DOHH2 (cell line): ENCODE data around the gene CXCR5.

Source experiments
- H3F3A ChIP-seq: fragments of 200-600 bp; sonication (generic), shearing (Covaris generic); 2 replicates; pipeline ENCODE4 v1.6.0; 2016; ENCODE audit warnings: antibody characterized with exemption, mild to moderate bottlenecking; ENCODE audit not compliant: control insufficient read depth, insufficient read depth
- H3K27ac ChIP-seq: fragments of 200-600 bp; sonication (generic); 2 replicates; pipeline ENCODE4 v1.5.1; 2014; ENCODE audit warnings: low read depth, mild to moderate bottlenecking, low read length, moderate library complexity
- H3K27me3 ChIP-seq: fragments of 200-600 bp; sonication (generic); 2 replicates; pipeline ENCODE4 v1.6.1; 2014; ENCODE audit warnings: mild to moderate bottlenecking, low read length, mixed read lengths; ENCODE audit not compliant: control insufficient read depth
- H3K36me3 ChIP-seq: fragments of 200-600 bp; sonication (generic); 2 replicates; pipeline ENCODE4 v1.6.1; 2014; ENCODE audit warnings: mild to moderate bottlenecking, low read length, moderate library complexity, mixed read lengths; ENCODE audit not compliant: control insufficient read depth
- H3K4me1 ChIP-seq: fragments of 200-600 bp; sonication (generic); 2 replicates; pipeline ENCODE4 v1.6.1; 2014; ENCODE audit warnings: mild to moderate bottlenecking, low read length, mixed read lengths; ENCODE audit not compliant: control insufficient read depth
- H3K4me2 ChIP-seq: fragments of 200-600 bp; sonication (generic); 2 replicates; pipeline ENCODE4 v1.6.0; 2014; ENCODE audit warnings: mild to moderate bottlenecking, low read length, moderate library complexity
- H3K4me3 ChIP-seq: fragments of 200-600 bp; sonication (generic); 2 replicates; pipeline ENCODE4 v1.5.1; 2014; ENCODE audit warnings: mild to moderate bottlenecking, low read length, mixed read lengths
- H3K79me2 ChIP-seq: fragments of 200-600 bp; sonication (generic); 2 replicates; pipeline ENCODE4 v1.6.1; 2014; ENCODE audit warnings: mild to moderate bottlenecking, low read length, mixed read lengths; ENCODE audit not compliant: control insufficient read depth
- H3K9me2 ChIP-seq: fragments of 200-600 bp; sonication (generic); replicated peaks from 2 replicates; pipeline ENCODE4 v1.6.1; 2014; ENCODE audit warnings: mild to moderate bottlenecking, low read length, mixed read lengths; ENCODE audit not compliant: control insufficient read depth
- H3K9me3 ChIP-seq: fragments of 200-600 bp; sonication (generic); 2 replicates; pipeline ENCODE4 v1.6.1; 2014; ENCODE audit warnings: antibody characterized with exemption, low read length, mixed read lengths; ENCODE audit not compliant: control insufficient read depth, insufficient read depth
- H4K20me1 ChIP-seq: fragments of 200-600 bp; sonication (generic); 2 replicates; pipeline ENCODE4 v1.6.0; 2014; ENCODE audit warnings: low read depth, mild to moderate bottlenecking, antibody characterized with exemption, low read length, moderate library complexity; ENCODE audit not compliant: control insufficient read depth, insufficient read depth
- CTCF ChIP-seq: fragments of 200-600 bp; sonication (generic); IDR thresholded peaks from one replicate; pipeline ENCODE4 v1.5.1; 2014; ENCODE audit warnings: antibody characterized with exemption, mild to moderate bottlenecking, low read depth, low read length; ENCODE audit not compliant: poor library complexity, severe bottlenecking
- EZH2phosphoT487 ChIP-seq: fragments of 200-600 bp; sonication (generic); IDR thresholded peaks from 2 replicates; pipeline ENCODE4 v1.6.1; 2017; ENCODE audit warnings: borderline replicate concordance, mild to moderate bottlenecking, antibody characterized with exemption, low read length, moderate library complexity, mixed read lengths

The CXCR5 gene

DNA sequence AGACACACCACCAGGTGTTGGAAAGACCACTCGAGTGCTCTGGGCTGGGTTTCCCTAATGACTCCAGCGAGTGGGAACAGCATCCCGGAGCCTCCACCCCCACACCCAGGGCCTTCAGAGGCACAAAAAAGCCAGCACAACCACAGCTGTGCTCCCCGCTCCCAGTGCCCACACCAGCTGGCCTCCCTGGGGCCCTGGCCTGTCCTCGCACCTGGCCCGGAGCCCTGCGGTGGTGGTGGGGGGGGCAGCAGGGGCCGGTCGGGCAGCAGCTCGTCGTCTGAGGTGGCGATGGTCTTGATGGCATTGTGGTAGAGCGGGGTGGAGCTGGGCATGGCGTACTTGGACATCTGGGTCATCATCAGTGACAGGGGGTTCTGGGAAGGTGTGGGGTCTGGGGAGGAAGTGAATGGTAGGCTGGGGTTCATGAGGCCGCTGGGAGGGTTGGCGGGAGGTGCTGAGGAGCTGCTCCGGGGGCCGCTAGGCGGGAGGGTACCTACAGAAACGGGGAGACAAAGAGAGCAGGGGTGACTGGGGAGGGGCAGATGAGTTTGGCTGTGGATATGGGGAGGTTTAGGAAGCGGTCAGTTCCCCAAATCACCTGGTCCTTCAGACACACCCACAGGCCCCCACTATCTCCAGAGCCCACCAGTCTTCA lies 16.1 kb downstream of the CXCR5 start:
- H3K9me3 ChIP-seq, result no peaks in the 10 kb centered on the region
- no peak overlapping the region for H3K27ac ChIP-seq
- peaks cover 32% of the 10 kb centered on the region for H3K4me1 ChIP-seq
- no peak overlapping the region for H3K4me2 ChIP-seq
- peaks cover 51% of the 10 kb centered on the region for H3K36me3 ChIP-seq
- H4K20me1 ChIP-seq, result no peaks in the 10 kb centered on the region
- peaks cover 22% of the 10 kb centered on the region for H3F3A ChIP-seq
- TF ChIP-seq CTCF, result no peak
- no peak for TF ChIP-seq EZH2phosphoT487
- peaks cover 26% of the 10 kb centered on the region for H3K79me2 ChIP-seq
- H3K9me2 ChIP-seq, result no peaks in the 10 kb centered on the region
- H3K4me3 ChIP-seq, result no peak overlapping the region
- no peaks in the 10 kb centered on the region for H3K27me3 ChIP-seq

- Histone ChIP-seq H3F3A (peaks cover 15% of the 10 kb centered on the region), H3K9me3 (no peaks in the 10 kb centered on the region), H3K4me1 (peaks cover 22% of the 10 kb centered on the region), H3K27me3 (no peaks in the 10 kb centered on the region), H3K36me3 (peaks cover 43% of the 10 kb centered on the region), H4K20me1 (no peaks in the 10 kb centered on the region), H3K9me2 (no peaks in the 10 kb centered on the region), H3K27ac (no peak overlapping the region), H3K4me3 (no peak overlapping the region), H3K79me2 (peaks cover 18% of the 10 kb centered on the region), H3K4me2 (no peak overlapping the region)
- TF ChIP-seq CTCF (no peak), EZH2phosphoT487 (no peak)
Measured at GRCh38 chr11:118900535-118901384, 17.1 kb downstream of the CXCR5 start.

DNA sequence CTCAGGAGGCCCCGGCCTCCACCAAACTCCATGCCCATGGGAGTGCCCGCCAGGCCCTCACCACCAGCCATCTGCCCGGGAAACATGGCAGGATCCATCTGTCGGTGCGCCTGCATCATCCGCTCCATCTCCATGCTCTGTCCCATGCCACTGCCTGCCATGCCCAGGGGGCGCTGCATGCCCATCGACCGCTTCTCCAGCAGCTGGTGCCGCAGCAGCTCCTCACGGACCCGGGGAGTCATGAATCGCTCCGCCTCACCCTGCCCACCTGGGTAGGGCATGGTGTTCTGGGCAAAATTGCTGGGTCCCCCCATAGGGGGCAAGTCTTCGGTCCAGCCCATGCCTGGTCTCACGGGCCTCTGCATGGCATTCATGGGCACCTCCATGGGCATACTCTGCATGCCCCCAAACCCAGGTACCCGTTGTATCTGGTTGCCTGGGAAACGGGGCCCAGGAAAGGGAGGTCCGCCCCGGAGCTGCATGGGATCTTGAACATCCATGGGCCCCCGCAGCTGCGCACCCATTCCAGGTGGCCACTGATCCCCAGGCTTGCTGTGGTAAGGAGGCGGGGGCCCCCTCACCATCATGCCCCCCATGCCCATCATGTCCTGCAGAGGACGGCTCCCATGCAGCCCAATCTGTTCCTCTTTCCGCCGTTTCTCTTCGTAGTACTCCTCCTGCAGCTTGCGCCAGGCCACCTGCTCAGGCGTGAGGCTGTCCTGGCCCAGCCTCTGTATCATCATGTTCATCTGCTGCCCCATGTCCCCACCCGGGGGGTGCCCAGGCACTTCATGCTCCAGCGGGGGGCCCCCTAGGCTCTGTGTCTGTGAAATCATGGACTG lies 18.0 kb downstream of the CXCR5 start:
- Histone ChIP-seq H4K20me1 (no peaks in the 10 kb centered on the region), H3K9me2 (no peaks in the 10 kb centered on the region), H3F3A (peaks cover 11% of the 10 kb centered on the region), H3K79me2 (peaks cover 9% of the 10 kb centered on the region), H3K27ac (no peak overlapping the region), H3K4me3 (no peak overlapping the region), H3K9me3 (no peaks in the 10 kb centered on the region), H3K27me3 (no peaks in the 10 kb centered on the region), H3K36me3 (peaks cover 36% of the 10 kb centered on the region), H3K4me1 (peaks cover 19% of the 10 kb centered on the region), H3K4me2 (no peak overlapping the region)
- no peak for TF ChIP-seq CTCF
- TF ChIP-seq EZH2phosphoT487, result no peak
